HFF-Myc (cell line): ENCODE results near the gene STARD7.

Source experiments
- DNase-seq: peaks from one replicate; pipeline ENCODE4 v3.0.0-alpha.2; 2011; ENCODE audit warnings: low read depth; ENCODE audit errors: extremely low read depth
- H3K4me3 ChIP-seq: replicated peaks from 2 replicates; pipeline ENCODE4 v1.5.1; 2011; ENCODE audit warnings: low read depth, mild to moderate bottlenecking, control low read depth, low read length
- CTCF ChIP-seq: IDR thresholded peaks from 2 replicates; pipeline ENCODE4 v1.5.1; 2012; ENCODE audit warnings: mild to moderate bottlenecking, low read depth, low read length, control low read depth; ENCODE audit errors: missing control alignments

STARD7 gene

GRCh38 chr2:96157649-96158553 is 50.7 kb downstream of the STARD7 start:
- no peak for DNase-seq
- no peak overlapping the region for H3K4me3 ChIP-seq

GRCh38 chr2:96156926-96157648 is 51.5 kb downstream of the STARD7 start:
- H3K4me3 ChIP-seq = no peak overlapping the region
- DNase-seq = no peak
- TF ChIP-seq CTCF = no peak

More at GRCh38 chr2:96157649-96158553, 50.7 kb downstream of the STARD7 start:
- no peak for TF ChIP-seq CTCF

- no peak for TF ChIP-seq CTCF
- H3K4me3 ChIP-seq = no peak overlapping the region
- DNase-seq = no peak
Observed at GRCh38 chr2:96156011-96156820, 52.4 kb downstream of the STARD7 start.

DNA sequence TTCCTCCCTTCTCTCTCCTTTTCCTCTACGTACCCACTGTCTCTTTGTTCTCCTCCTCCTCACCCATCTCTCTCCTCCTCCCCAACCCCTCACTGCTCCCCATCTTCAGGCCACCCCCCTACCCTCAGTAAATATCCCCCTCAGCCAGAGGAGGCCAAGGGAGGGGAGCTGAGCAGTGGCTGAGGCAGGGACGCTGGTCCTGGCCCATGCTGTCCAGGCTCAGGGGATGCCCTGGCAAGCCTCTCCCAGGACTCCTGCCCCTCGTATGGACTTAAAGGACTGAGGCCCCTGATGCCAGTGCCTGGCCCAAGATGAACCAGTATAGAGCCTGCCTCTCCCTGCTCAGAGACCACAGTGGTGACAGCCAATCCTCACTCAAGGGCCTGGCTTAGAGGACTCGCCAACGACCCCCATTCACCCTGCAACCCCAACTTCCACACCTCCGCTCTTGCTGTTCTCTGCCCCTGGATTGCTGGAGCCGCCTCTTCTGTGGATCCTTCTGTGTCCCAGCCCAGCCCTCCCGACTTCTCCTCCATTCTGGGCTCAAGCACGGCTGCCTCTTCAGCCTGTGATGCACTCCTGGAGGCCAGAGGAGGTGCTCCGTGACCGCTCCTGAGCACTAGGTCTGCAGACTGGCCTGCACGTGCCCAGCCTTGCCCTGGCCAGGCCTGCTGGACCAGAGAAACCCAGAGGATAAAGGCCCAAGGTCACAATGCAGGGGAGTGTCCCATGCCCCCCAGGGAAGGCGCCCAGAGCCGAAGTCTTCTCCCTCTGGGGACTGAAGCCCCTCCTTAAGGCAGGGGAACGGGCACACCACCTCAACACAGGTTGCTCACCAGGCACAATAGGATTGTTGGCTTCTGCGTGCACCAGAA is 53.9 kb downstream of the STARD7 start:
- DNase-seq = no peak
- no peak overlapping the region for H3K4me3 ChIP-seq
- TF ChIP-seq CTCF = no peak

- no peak overlapping the region for H3K4me3 ChIP-seq
- DNase-seq = no peak
- TF ChIP-seq CTCF = no peak
Observed at GRCh38 chr2:96153991-96154431, 54.6 kb downstream of the STARD7 start.
